ENCODE results near the gene RBBP8. TPM values are rescaled to one million over a fixed set of nuclear protein-coding genes. Genes with fewer than 3 reads are reported as not detected.
"Not testable (repeated sequence)": the region's sequence is repeated elsewhere in the genome, so short reads cannot be mapped to it uniquely, and the experiment has no call there.

RBBP8 gene
- 19.3 and 21.9 TPM in 2 replicates for total RNA-seq
- long read RNA-seq, partial matches to known transcripts: 33 of 37 reads
- long read RNA-seq, other reads (novel, unspliced or antisense): 2 of 37 reads

GRCh38 chr18:22933206-22933965 is at the start of gene RBBP8:
Gene RBBP8 (plus strand): TSS chr18:22933328. CDS start chr18:22936852, 3,524 bp downstream.
- Mint-ChIP-seq H3K4me3 (ENCODE audit: unreplicated experiment) (peak within 1 kb of the TSS; percentile 84), H3K36me3 (ENCODE audit: unreplicated experiment) (peaks cover 3% of the 10 kb centered on the region), H3K27ac (ENCODE audit: unreplicated experiment) (peak within 1 kb of the TSS; percentile 92), H3K27me3 (ENCODE audit: unreplicated experiment) (no peaks in the 10 kb centered on the region), H3K4me1 (ENCODE audit: unreplicated experiment) (peaks cover 14% of the 10 kb centered on the region), H3K9me3 (ENCODE audit: unreplicated experiment) (no peaks in the 10 kb centered on the region)
- peak; percentile 11 for TF ChIP-seq CTCF (IDR thresholded peaks at IDR 0.05)
- peak; percentile 95 for DNase-seq (ENCODE audit: extremely low spot score, unreplicated experiment)

GRCh38 chr18:22883827-22884226 is 49.3 kb upstream of the RBBP8 start:
- H3K9me3 Mint-ChIP-seq (ENCODE audit: unreplicated experiment): peaks cover 9% of the 10 kb centered on the region
- no peaks in the 10 kb centered on the region for H3K4me1 Mint-ChIP-seq (ENCODE audit: unreplicated experiment)
- H3K27me3 Mint-ChIP-seq (ENCODE audit: unreplicated experiment): peaks cover 41% of the 10 kb centered on the region

GRCh38 chr18:22885694-22886093 is 47.4 kb upstream of the RBBP8 start:
- H3K27ac Mint-ChIP-seq (ENCODE audit: unreplicated experiment); DNase-seq (ENCODE audit: extremely low spot score, unreplicated experiment); H3K4me1 Mint-ChIP-seq (ENCODE audit: unreplicated experiment); H3K36me3 Mint-ChIP-seq (ENCODE audit: unreplicated experiment); H3K9me3 Mint-ChIP-seq (ENCODE audit: unreplicated experiment); H3K4me3 Mint-ChIP-seq (ENCODE audit: unreplicated experiment): not testable (repeated sequence)
- H3K27me3 Mint-ChIP-seq (ENCODE audit: unreplicated experiment): peaks cover 27% of the 10 kb centered on the region

More at GRCh38 chr18:22883827-22884226, 49.3 kb upstream of the RBBP8 start:
- Mint-ChIP-seq H3K27ac (ENCODE audit: unreplicated experiment) (no peak overlapping the region), H3K36me3 (ENCODE audit: unreplicated experiment) (no peaks in the 10 kb centered on the region), H3K4me3 (ENCODE audit: unreplicated experiment) (no peak overlapping the region)
- TF ChIP-seq CTCF (IDR thresholded peaks at IDR 0.05): no peak
- no peak for DNase-seq (ENCODE audit: extremely low spot score, unreplicated experiment)

- no peak for DNase-seq (ENCODE audit: extremely low spot score, unreplicated experiment)
- Mint-ChIP-seq H3K27me3 (ENCODE audit: unreplicated experiment) (peaks cover 29% of the 10 kb centered on the region), H3K4me1 (ENCODE audit: unreplicated experiment) (no peaks in the 10 kb centered on the region), H3K36me3 (ENCODE audit: unreplicated experiment) (peaks cover 4% of the 10 kb centered on the region), H3K27ac (ENCODE audit: unreplicated experiment) (no peak overlapping the region), H3K4me3 (ENCODE audit: unreplicated experiment) (no peak overlapping the region), H3K9me3 (ENCODE audit: unreplicated experiment) (no peaks in the 10 kb centered on the region)
- no peak for TF ChIP-seq CTCF (IDR thresholded peaks at IDR 0.05)
Observed at GRCh38 chr18:22899421-22899820, 33.7 kb upstream of the RBBP8 start.

- peaks cover 4% of the 10 kb centered on the region for H3K36me3 Mint-ChIP-seq (ENCODE audit: unreplicated experiment)
- H3K27ac Mint-ChIP-seq (ENCODE audit: unreplicated experiment): no peak overlapping the region
- no peak for TF ChIP-seq CTCF (IDR thresholded peaks at IDR 0.05)
- H3K9me3 Mint-ChIP-seq (ENCODE audit: unreplicated experiment): no peaks in the 10 kb centered on the region
- DNase-seq (ENCODE audit: extremely low spot score, unreplicated experiment): no peak
- no peak overlapping the region for H3K4me3 Mint-ChIP-seq (ENCODE audit: unreplicated experiment)
- no peaks in the 10 kb centered on the region for H3K4me1 Mint-ChIP-seq (ENCODE audit: unreplicated experiment)
- H3K27me3 Mint-ChIP-seq (ENCODE audit: unreplicated experiment): peaks cover 20% of the 10 kb centered on the region
Observed at GRCh38 chr18:22900558-22901238, 32.4 kb upstream of the RBBP8 start.

Data from osteocyte (in vitro differentiated cells).